ENCODE results near the gene ATP5F1D. TPM values are rescaled to one million over a fixed set of nuclear protein-coding genes. Genes with fewer than 3 reads are reported as not detected.

Gene ATP5F1D
- total RNA-seq, 6 donors from 2014 or later, result 56.0 to 187 (median 113) TPM

DNA sequence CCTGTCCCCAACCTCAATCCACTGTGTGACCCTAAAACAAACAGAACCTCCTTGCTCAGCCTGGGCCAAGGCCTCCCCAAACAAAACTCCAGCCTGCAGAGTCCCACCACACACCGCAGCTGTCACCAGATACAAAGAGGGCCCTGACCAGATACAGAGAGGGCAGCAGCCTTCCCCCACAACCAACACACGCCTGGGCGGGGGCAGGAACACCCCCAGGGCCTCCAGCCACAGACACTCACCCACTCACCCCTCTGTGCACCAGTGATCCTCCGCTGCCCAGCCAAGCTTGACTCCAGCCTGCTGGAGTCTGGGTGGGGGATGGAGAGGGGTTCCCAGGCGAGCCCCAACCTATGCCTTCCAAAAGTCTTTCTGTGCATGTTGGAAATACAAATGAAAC lies 21.6 kb downstream of the ATP5F1D start:
- TF ChIP-seq, protein P1, sequence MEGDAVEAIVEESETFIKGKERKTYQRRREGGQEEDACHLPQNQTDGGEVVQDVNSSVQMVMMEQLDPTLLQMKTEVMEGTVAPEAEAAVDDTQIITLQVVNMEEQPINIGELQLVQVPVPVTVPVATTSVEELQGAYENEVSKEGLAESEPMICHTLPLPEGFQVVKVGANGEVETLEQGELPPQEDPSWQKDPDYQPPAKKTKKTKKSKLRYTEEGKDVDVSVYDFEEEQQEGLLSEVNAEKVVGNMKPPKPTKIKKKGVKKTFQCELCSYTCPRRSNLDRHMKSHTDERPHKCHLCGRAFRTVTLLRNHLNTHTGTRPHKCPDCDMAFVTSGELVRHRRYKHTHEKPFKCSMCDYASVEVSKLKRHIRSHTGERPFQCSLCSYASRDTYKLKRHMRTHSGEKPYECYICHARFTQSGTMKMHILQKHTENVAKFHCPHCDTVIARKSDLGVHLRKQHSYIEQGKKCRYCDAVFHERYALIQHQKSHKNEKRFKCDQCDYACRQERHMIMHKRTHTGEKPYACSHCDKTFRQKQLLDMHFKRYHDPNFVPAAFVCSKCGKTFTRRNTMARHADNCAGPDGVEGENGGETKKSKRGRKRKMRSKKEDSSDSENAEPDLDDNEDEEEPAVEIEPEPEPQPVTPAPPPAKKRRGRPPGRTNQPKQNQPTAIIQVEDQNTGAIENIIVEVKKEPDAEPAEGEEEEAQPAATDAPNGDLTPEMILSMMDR (IDR thresholded peaks at IDR 0.05), result no peak
- TF ChIP-seq POLR2A (IDR thresholded peaks at IDR 0.05), result no peak
- no peak for TF ChIP-seq EP300 (IDR thresholded peaks at IDR 0.05)
- no peak for TF ChIP-seq POLR2AphosphoS5 (IDR thresholded peaks at IDR 0.05)
- DNase-seq, result peak in 1 of 2 donors; percentile 33
- 84 to 100% methylated on average over 1 to 3 of the region's 5 CpGs for WGBS, 2 donors
- H3K9me3 ChIP-seq, result no peaks in the 10 kb centered on the region
- peaks cover 0 to 10% (median 4%) of the 10 kb centered on the region in 4 donors for H3K36me3 ChIP-seq
- no peak overlapping the region for H3K4me3 ChIP-seq
- H3K27ac ChIP-seq, result peak overlapping the region; percentile 91 to 100 (median 98)
- ATAC-seq (ENCODE audit: low FRiP score in 2 of 2), result no peak
- peaks cover 78 to 94% (median 88%) of the 10 kb centered on the region in 4 donors for H3K4me1 ChIP-seq
- no peaks in the 10 kb centered on the region for H3K27me3 ChIP-seq

DNA sequence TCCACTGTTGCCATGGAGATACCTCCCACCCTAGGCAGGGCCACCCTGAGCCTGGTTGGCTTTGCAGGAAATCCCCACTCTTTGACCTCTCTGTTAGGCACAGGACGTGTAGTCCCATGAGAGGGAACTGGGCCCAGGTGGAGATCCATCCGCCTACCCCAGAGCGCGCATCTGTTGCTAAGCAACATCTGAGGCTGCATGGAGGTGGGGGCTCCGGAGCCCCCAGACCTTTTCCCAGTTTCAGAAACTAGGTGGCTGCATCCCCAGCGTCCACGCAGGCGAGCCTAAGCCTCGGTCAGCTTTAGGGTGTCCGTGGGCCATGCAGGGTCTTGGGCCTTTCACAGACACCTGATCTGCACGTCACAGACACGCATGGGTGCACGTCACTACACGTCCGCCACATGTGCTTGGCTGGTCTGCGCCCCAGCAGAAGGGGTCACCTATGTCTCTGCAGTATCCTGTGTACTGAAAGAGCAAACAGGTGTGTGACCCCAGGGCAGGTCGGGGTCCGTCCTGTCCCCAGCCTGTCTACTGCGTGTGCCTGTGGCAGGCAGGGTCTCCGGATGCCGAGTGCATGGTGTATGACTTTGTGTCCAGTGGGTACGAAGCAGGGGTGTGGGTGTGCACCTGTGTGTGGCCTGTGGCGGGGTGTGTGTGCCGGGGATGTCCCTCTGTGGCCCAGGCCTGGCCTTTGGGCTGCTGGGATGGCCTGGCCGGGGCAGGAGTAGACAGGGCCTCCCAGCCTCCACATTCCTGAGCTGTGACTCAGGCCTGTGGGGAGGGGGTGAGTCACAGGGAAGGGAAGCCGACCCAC lies 23.5 kb downstream of the ATP5F1D start:
- Histone ChIP-seq H3K36me3 (no peaks in the 10 kb centered on the region), H3K27ac (peak overlapping the region; percentile 85 to 100 (median 93)), H3K27me3 (no peaks in the 10 kb centered on the region), H3K9me3 (no peaks in the 10 kb centered on the region), H3K4me3 (peak overlapping the region in 2 of 4 donors; percentile 60 to 66), H3K4me1 (peaks cover 68 to 87% (median 77%) of the 10 kb centered on the region in 4 donors)
- DNase-seq (peak; percentile 80 to 84), ATAC-seq (ENCODE audit: low FRiP score in 2 of 2) (peak; percentile 19 to 32)
- 80% methylated on average over 23 of the region's 26 CpGs; no CpG with 5 or more reads in 1 of the 2 donors for WGBS, 2 donors
- TF ChIP-seq POLR2A (IDR thresholded peaks at IDR 0.05) (no peak), POLR2AphosphoS5 (IDR thresholded peaks at IDR 0.05) (peak in 1 of 2 donors; percentile 76), EP300 (IDR thresholded peaks at IDR 0.05) (peak in 2 of 4 donors; percentile 56 to 57)
- TF ChIP-seq, protein P1 (IDR thresholded peaks at IDR 0.05), result no peak

DNA sequence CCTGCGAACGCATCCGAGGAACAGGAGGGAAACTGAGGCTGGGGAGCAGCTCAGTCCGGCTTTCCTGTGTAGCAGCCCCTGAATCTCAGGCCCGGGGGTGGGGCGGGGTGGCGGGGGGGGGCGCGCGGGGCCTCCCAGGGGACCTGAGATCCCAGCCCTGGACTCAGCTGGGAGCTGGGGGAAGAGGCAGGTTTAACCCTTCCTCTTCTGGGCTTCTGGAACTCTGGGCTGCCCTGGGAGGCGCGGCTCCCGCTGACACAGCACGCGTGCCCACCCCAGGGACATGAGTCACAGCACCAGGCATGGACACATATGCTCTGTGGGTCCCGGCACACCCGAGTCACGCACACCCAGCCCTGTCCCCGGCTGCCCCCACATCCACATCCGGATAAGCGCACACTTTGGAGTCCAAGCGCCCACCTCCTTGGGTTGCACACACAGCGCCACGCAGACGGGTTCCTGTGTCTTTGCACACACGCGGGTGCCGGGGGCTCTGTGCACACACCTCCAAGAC lies 24.1 kb downstream of the ATP5F1D start:
- DNase-seq (peak; percentile 83 to 87), ATAC-seq (ENCODE audit: low FRiP score in 2 of 2) (peak in 1 of 2 donors; percentile 16)
- 8 to 14% methylated on average over 4 to 23 of the region's 28 CpGs for WGBS, 2 donors

DNA sequence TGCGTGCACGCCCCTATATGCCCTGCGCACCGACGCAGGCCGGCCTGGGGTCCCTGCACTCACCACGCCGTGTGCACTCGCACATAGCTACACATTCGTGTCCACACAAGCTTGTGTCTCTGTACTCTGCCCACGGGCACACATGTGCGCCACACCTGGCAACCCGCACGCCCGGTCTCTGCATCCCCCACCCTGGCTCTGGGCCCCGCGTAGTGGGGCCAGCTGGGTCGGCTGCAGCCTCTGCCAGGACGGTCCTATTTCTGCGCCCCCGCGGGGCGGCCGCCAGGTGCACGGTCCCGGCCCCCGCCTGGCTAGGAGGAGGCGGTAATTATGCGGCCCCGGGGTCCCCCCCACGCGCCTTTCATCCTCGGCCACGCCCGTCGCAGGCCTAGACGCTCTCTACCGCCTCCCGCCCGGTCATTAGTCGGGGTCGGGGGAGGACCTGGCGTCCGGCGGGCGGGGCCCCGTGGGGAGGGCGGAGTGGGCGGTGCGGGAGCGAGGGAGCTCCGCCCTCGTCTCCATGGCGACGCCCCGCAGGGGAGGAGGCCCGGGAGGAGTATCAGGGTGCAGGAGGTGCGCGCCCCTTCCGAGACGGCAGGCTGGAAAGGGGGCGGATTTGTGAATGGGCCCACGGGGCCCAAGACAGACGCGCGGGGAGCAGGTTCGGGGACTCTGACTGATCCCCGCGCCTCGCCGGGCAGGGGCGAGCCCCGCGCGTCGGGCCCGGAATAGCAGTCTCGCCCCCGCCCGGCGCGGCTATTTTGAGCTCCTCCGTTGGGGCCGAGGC lies 24.8 kb downstream of the ATP5F1D start:
- peak overlapping the region; percentile 47 to 66 (median 56) for H3K4me3 ChIP-seq

More for the DNA sequence above, 24.1 kb downstream of the ATP5F1D start:
- Histone ChIP-seq H3K36me3 (peaks cover 0 to 6% (median 0%) of the 10 kb centered on the region in 4 donors), H3K4me1 (peaks cover 68 to 87% (median 76%) of the 10 kb centered on the region in 4 donors), H3K27ac (peak overlapping the region; percentile 85 to 100 (median 93)), H3K9me3 (no peaks in the 10 kb centered on the region), H3K27me3 (no peaks in the 10 kb centered on the region), H3K4me3 (peak overlapping the region; percentile 47 to 66 (median 56))
- TF ChIP-seq EP300 (IDR thresholded peaks at IDR 0.05), result peak in 2 of 4 donors; percentile 56 to 93
- TF ChIP-seq POLR2A (IDR thresholded peaks at IDR 0.05), result no peak
- TF ChIP-seq, protein P1 (IDR thresholded peaks at IDR 0.05), result no peak
- peak; percentile 35 to 58 for TF ChIP-seq POLR2AphosphoS5 (IDR thresholded peaks at IDR 0.05)

More for the DNA sequence above, 24.8 kb downstream of the ATP5F1D start:
- DNase-seq, result peak; percentile 95 to 98
- Histone ChIP-seq H3K9me3 (no peaks in the 10 kb centered on the region), H3K27me3 (no peaks in the 10 kb centered on the region), H3K27ac (peak overlapping the region; percentile 85 to 100 (median 93)), H3K36me3 (peaks cover 4 to 13% (median 5%) of the 10 kb centered on the region in 4 donors), H3K4me1 (peaks cover 72 to 89% (median 80%) of the 10 kb centered on the region in 4 donors)
- ATAC-seq (ENCODE audit: low FRiP score in 2 of 2), result peak; percentile 76
- WGBS, 2 donors, result 4 to 10% methylated on average over 16 to 51 of the region's 84 CpGs
- TF ChIP-seq, protein P1 (IDR thresholded peaks at IDR 0.05), result peak in 2 of 6 experiments; percentile 37 to 40
- TF ChIP-seq EP300 (IDR thresholded peaks at IDR 0.05), result peak in 1 of 4 donors; percentile 29
- TF ChIP-seq POLR2AphosphoS5 (IDR thresholded peaks at IDR 0.05), result peak; percentile 49 to 65
- peak in 1 of 4 donors; percentile 32 for TF ChIP-seq POLR2A (IDR thresholded peaks at IDR 0.05)

Measured in upper lobe of left lung (tissue), 6 donors.